IMR-90 (cell line): ENCODE data around the gene PKIG. TPM values are rescaled to one million over a fixed set of nuclear protein-coding genes. Genes with fewer than 3 reads are reported as not detected.

Experiments
- ATAC-seq: fragments of 200-7000 bp; cut with Tn5 transposase; 2 replicates; pipeline ENCODE4 v1.9.1; 2020; ENCODE audit warnings: low read depth, mild to moderate bottlenecking, moderate library complexity
- BruUV-seq: library from RNA; stranded (reverse); fragments of 400-500 nt; replicated peaks from 2 replicates; lab custom pipeline; 2021; lab: Mats Ljungman, UMichigan
- CTCF ChIA-PET: fragments of 300-600 bp; formaldehyde crosslinking; extraction: SDS; loops from one replicate; lab custom pipeline; 2021; ENCODE audit warnings: antibody characterized with exemption; lab: Yijun Ruan, JAX
- POLR2A ChIA-PET: fragments of 300-600 bp; sonication (Branson Sonifier 250); formaldehyde crosslinking; loops from one replicate; lab custom pipeline; 2022; ENCODE audit warnings: antibody characterized with exemption; ENCODE audit not compliant: unreplicated experiment; lab: Charles Lee
- DNase-seq: peaks from one replicate; pipeline ENCODE4 v3.0.0; 2013
- H2AFZ ChIP-seq: replicated peaks from 2 replicates; pipeline ENCODE3; 2013; ENCODE audit warnings: low read length, mild to moderate bottlenecking; ENCODE audit not compliant: poor library complexity
- H2AK5ac ChIP-seq: 2 replicates; pipeline ENCODE4 v1.6.1; 2013; ENCODE audit warnings: low read depth, low read length, inconsistent platforms
- H2AK9ac ChIP-seq: replicated peaks from 2 replicates; pipeline ENCODE3; 2013; ENCODE audit warnings: mild to moderate bottlenecking, low read depth, low read length, moderate library complexity; ENCODE audit not compliant: poor library complexity
- H2BK120ac ChIP-seq: 2 replicates; pipeline ENCODE4 v1.6.1; 2013; ENCODE audit warnings: low read depth, low read length, inconsistent platforms
- H2BK15ac ChIP-seq: 3 replicates; pipeline ENCODE4 v1.6.1; 2013; ENCODE audit warnings: low read depth, low read length, inconsistent platforms
- H2BK20ac ChIP-seq: 2 replicates; pipeline ENCODE4 v1.6.1; 2013; ENCODE audit warnings: low read depth, mild to moderate bottlenecking, inconsistent platforms, low read length, moderate library complexity
- H2BK5ac ChIP-seq: 2 replicates; pipeline ENCODE4 v1.6.1; 2013; ENCODE audit warnings: mild to moderate bottlenecking, low read depth, low read length, inconsistent platforms; ENCODE audit not compliant: poor library complexity, severe bottlenecking
- H3K14ac ChIP-seq: replicated peaks from 2 replicates; pipeline ENCODE4 v1.6.1; 2013; ENCODE audit warnings: low read depth, low read length, inconsistent platforms
- H3K18ac ChIP-seq: 2 replicates; pipeline ENCODE4 v1.6.1; 2013; ENCODE audit warnings: low read depth, low read length, control low read depth
- H3K23ac ChIP-seq: 2 replicates; pipeline ENCODE4 v1.6.1; 2013; ENCODE audit warnings: low read depth, low read length, inconsistent platforms
- H3K27ac ChIP-seq: 2 replicates; pipeline ENCODE4 v1.5.1; 2013; ENCODE audit warnings: mild to moderate bottlenecking, control low read depth, low read length; ENCODE audit not compliant: insufficient read depth
- H3K27me3 ChIP-seq: 2 replicates; pipeline ENCODE4 v1.6.1; 2013; ENCODE audit warnings: low read length; ENCODE audit not compliant: control insufficient read depth, insufficient read depth
- H3K36me3 ChIP-seq: 2 replicates; pipeline ENCODE4 v1.6.1; 2013; ENCODE audit warnings: low read length, mixed read lengths; ENCODE audit not compliant: control insufficient read depth, insufficient read depth
- H3K4ac ChIP-seq: 2 replicates; pipeline ENCODE4 v1.6.1; 2013; ENCODE audit warnings: low read depth, low read length, inconsistent platforms
- H3K4me1 ChIP-seq: 2 replicates; pipeline ENCODE4 v1.6.1; 2013; ENCODE audit warnings: low read length, mixed read lengths; ENCODE audit not compliant: control insufficient read depth, insufficient read depth
- H3K4me2 ChIP-seq: 2 replicates; pipeline ENCODE4 v1.6.1; 2013; ENCODE audit warnings: low read depth, mild to moderate bottlenecking, control low read depth, low read length, moderate library complexity
- H3K4me3 ChIP-seq: 2 replicates; pipeline ENCODE4 v1.5.1; 2013; ENCODE audit warnings: low read depth, mild to moderate bottlenecking, control low read depth, low read length, moderate library complexity; ENCODE audit not compliant: insufficient read depth
- H3K56ac ChIP-seq: 2 replicates; pipeline ENCODE4 v1.6.1; 2013; ENCODE audit warnings: low read length, inconsistent platforms; ENCODE audit not compliant: insufficient read depth; ENCODE audit errors: extremely low read depth
- H3K79me1 ChIP-seq, 2 experiments: 2 replicates each; pipeline ENCODE4 v1.6.1; 2013; ENCODE audit warnings: low read length in 2 of 2, inconsistent platforms in 1 of 2, low read depth in 1 of 2
- H3K9ac ChIP-seq: 2 replicates; pipeline ENCODE4 v1.6.1; 2013; ENCODE audit warnings: low read depth, low read length, control low read depth
- H3K9me1 ChIP-seq: 2 replicates; pipeline ENCODE4 v1.6.1; 2013; ENCODE audit warnings: low read length, inconsistent platforms; ENCODE audit not compliant: insufficient read depth
- H3K9me3 ChIP-seq: 2 replicates; pipeline ENCODE4 v1.6.1; 2013; ENCODE audit warnings: low read length; ENCODE audit not compliant: control insufficient read depth, insufficient read depth
- H4K20me1 ChIP-seq: 2 replicates; pipeline ENCODE4 v1.6.1; 2013; ENCODE audit warnings: low read length, inconsistent platforms; ENCODE audit not compliant: insufficient read depth
- H4K5ac ChIP-seq: 2 replicates; pipeline ENCODE4 v1.6.1; 2013; ENCODE audit warnings: mild to moderate bottlenecking, low read depth, low read length, control low read depth
- H4K8ac ChIP-seq, 2 experiments: 2 replicates each; pipeline ENCODE4 v1.6.1; 2013; ENCODE audit warnings: low read depth in 2 of 2, low read length in 2 of 2, control low read depth in 1 of 2, inconsistent platforms in 1 of 2
- H4K91ac ChIP-seq: 2 replicates; pipeline ENCODE4 v1.6.1; 2013; ENCODE audit warnings: low read depth, low read length, inconsistent platforms; ENCODE audit not compliant: insufficient read depth
- ELK1 ChIP-seq: fragments of 150-350 bp; IDR thresholded peaks from 2 replicates; pipeline ENCODE4 v1.6.1; 2016; ENCODE audit warnings: low read depth, mild to moderate bottlenecking, low read length, moderate library complexity, borderline replicate concordance
- MAFK ChIP-seq: IDR thresholded peaks from 2 replicates; pipeline ENCODE4 v1.6.1; 2012; ENCODE audit warnings: low read depth, low read length, improper control_type of control experiment
- MAZ ChIP-seq: IDR thresholded peaks from 2 replicates; pipeline ENCODE4 v1.6.1; 2012; ENCODE audit warnings: low read depth, mild to moderate bottlenecking, low read length, improper control_type of control experiment, moderate library complexity, borderline replicate concordance
- USF2 ChIP-seq: fragments of 150-350 bp; IDR thresholded peaks from 2 replicates; pipeline ENCODE4 v1.6.1; 2017; ENCODE audit warnings: mild to moderate bottlenecking, antibody characterized with exemption, low read length, low read depth
- WGBS, 2 experiments: methylation state at CpG; one replicate each; pipeline versions ENCODE4 v1.1.5 to v1.1.7; 2013; ENCODE audit warnings: missing lambda C conversion rate in 2 of 2; ENCODE audit not compliant: insufficient read length in 1 of 2; ENCODE audit errors: extremely low coverage in 2 of 2; 5-methylcytosine and 5-hydroxymethylcytosine counted together
- dilution Hi-C: fragments of 300-500 bp; cut with HindIII; formaldehyde crosslinking; loops from one replicate; pipeline ENCODE4 v1.14.3; 2018; ENCODE audit warnings: low sequenced_read_pairs; ENCODE audit not compliant: unreplicated experiment
- in situ Hi-C: fragments of 300-500 bp; cut with MboI; formaldehyde crosslinking; loops from 3 replicates; pipeline ENCODE4 v1.14.3; 2019; ENCODE audit warnings: low sequenced_read_pairs, inconsistent platforms, mixed read lengths
- intact Hi-C: fragments of 100-400 bp; cut with micrococcal nuclease; formaldehyde crosslinking; loops from 2 replicates; pipeline ENCODE4 v1.10.0; 2022
- polyA plus RNA-seq, 3 experiments: library from polyadenylated mRNA; depleted of rRNA; stranded (reverse); fragments of >200 nt; gene quantifications; 2 replicates each; pipeline ENCODE4 v1.2.3, GENCODE V29; 2012; ENCODE audit warnings: low replicate concordance in 1 of 3
- total RNA-seq: library from RNA; depleted of rRNA; stranded (reverse); fragments of >200 nt; gene quantifications from 2 replicates; pipeline ENCODE4 v1.2.3, GENCODE V29; 2012

The PKIG gene
- total and polyA plus RNA-seq, 2 of the 4 experiments (the other 2 are of a cell fraction): 78.3 to 89.6 TPM

GRCh38 chr20:44580581-44581268 is 1.7 kb upstream of the PKIG start (continued):
- no peak for TF ChIP-seq MAFK

- H4K5ac ChIP-seq: peak overlapping the region; percentile 65
- H2AK9ac ChIP-seq: no peak overlapping the region
- peak overlapping the region; percentile 91 for H2BK20ac ChIP-seq
- H2AK5ac ChIP-seq: peak overlapping the region; percentile 91
- no peak overlapping the region; the same call in 1 of the 2 replicates for H3K9ac ChIP-seq
- peak overlapping the region; percentile 88 for H2BK120ac ChIP-seq
- H2AFZ ChIP-seq: no peak overlapping the region
- no CpG with 5 or more reads among the region's 1 CpG for WGBS, 2 experiments
- no peaks in the 10 kb centered on the region for H3K36me3 ChIP-seq
- H3K27ac ChIP-seq: peak overlapping the region; percentile 72; the same call in 1 of the 2 replicates
- peak overlapping the region; percentile 96 for H3K14ac ChIP-seq
- H3K27me3 ChIP-seq: no peaks in the 10 kb centered on the region
- ATAC-seq (no peak), DNase-seq (no peak)
- H3K4ac ChIP-seq: peak overlapping the region; percentile 96
- peaks cover 3% of the 10 kb centered on the region; the same call in 1 of the 2 replicates for H4K20me1 ChIP-seq
- intact Hi-C loops: no loop called here
- peaks cover 28% of the 10 kb centered on the region for H3K9me1 ChIP-seq
- ChIA-PET CTCF (no interaction called here), POLR2A (no interaction called here)
- H3K79me1 ChIP-seq: peaks cover 13 to 59% of the 10 kb centered on the region in 2 experiments; a peak in 3 of 4 replicates
- H2BK5ac ChIP-seq: peak overlapping the region; percentile 53
- H3K56ac ChIP-seq: peak overlapping the region; percentile 49; the same call in 1 of the 2 replicates
- H3K18ac ChIP-seq: peak overlapping the region; percentile 67
- no peak for TF ChIP-seq USF2
- TF ChIP-seq ELK1: no peak
- no peak for TF ChIP-seq MAZ
- H3K4me2 ChIP-seq: no peak overlapping the region; the same call in 1 of the 2 replicates
- no peak overlapping the region for H3K4me3 ChIP-seq
- H3K23ac ChIP-seq: peak overlapping the region; percentile 92
- in situ Hi-C loops: no loop called here
- peak overlapping the region; percentile 91; the same call in 2 of the 3 replicates for H2BK15ac ChIP-seq
- H3K4me1 ChIP-seq: peaks cover 24% of the 10 kb centered on the region
- dilution Hi-C loops: no loop called here
- peak overlapping the region; percentile 2 to 89; a peak in 3 of 4 replicates for H4K8ac ChIP-seq
- H3K9me3 ChIP-seq: peaks cover 2% of the 10 kb centered on the region; the same call in 1 of the 2 replicates
- no TSS peak for BruUV-seq
- H4K91ac ChIP-seq: peak overlapping the region; percentile 94
Measured at GRCh38 chr20:44581515-44581914, 864 bp upstream of the PKIG start.
